Measurements from ENCODE around the gene SFRP2.

Gene SFRP2

DNA sequence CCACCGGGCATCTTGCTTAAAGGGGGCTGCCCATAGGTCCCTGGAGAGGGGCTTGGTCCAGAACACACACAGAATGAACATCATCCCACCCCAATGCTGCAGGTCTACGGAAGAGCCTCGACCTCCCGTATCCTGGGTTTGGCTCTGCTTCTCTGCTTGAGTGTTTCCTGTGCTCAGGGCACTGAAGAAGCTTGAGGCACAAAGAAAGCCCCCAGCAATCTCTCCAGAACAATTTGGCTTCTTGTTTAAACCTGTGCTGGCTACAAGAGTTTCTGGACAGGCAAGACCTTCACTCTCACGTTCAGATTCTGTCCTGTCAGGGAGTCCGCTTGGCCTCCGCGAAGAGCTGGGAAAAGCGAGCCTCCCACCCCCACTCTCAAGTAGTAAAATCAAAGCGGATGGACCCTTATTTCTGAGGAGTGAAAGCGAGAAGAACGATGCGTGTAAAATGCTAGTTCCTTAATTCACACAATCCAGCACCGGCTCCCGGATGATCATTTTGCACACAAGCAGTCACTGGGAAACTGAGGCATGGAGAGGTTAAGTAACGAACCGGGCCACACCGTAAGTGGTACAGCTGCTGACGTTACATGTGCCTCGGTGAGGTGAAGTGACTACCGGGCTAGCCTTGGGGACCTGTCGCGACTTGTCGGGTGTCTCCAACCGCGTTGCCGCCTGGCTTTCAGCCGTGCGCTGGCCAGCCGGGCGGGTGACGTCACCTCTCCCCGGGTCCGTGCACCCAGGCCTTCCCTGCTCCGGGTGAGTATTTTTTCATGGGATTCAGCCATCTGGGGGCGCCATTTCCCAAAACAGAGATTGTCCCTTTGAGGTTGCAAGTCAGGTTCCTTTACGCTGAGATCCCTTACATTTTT, 3.1 kb upstream of the SFRP2 start:
- peak overlapping the region in 1 of 2 experiments; percentile 69 for H2BK12ac ChIP-seq (ENCODE audit: low read length in 2 of 2)

GRCh38 chr4:153790962-153791551, 2.2 kb upstream of the SFRP2 start:
- Histone ChIP-seq H3K18ac (ENCODE audit: low read depth in 1 of 2, low read length in 2 of 2) (peak overlapping the region in 1 of 2 experiments; percentile 54), H2BK15ac (ENCODE audit: low read depth, poor library complexity, severe bottlenecking) (peak overlapping the region; percentile 92), H4K8ac (ENCODE audit: low read length) (no peak overlapping the region), H3K4ac (ENCODE audit: low read depth in 1 of 2, low read length in 2 of 2) (no peak overlapping the region), H2BK120ac (ENCODE audit: low read depth, low read length) (no peak overlapping the region), H3K27me3 (ENCODE audit: control insufficient read depth in 1 of 2, insufficient read depth in 1 of 2, low read length in 2 of 2) (peaks cover 53 to 79% of the 10 kb centered on the region in 2 experiments), H3K9me3 (ENCODE audit: control insufficient read depth, low read length) (no peaks in the 10 kb centered on the region), H3K9ac (ENCODE audit: low read length) (peak overlapping the region; percentile 77), H2AFZ (ENCODE audit: low read depth, low read length) (no peak overlapping the region), H3K36me3 (ENCODE audit: control insufficient read depth in 1 of 2, insufficient read depth in 2 of 2, low read depth in 1 of 2, low read length in 2 of 2) (peaks cover 0 to 3% of the 10 kb centered on the region in 2 experiments), H3K79me1 (replicated peaks; ENCODE audit: low read length, poor library complexity, severe bottlenecking) (no peaks in the 10 kb centered on the region), H3K4me1 (ENCODE audit: control insufficient read depth, insufficient read depth, low read depth, low read length) (peaks cover 26% of the 10 kb centered on the region), H2AK5ac (ENCODE audit: low read length, severe bottlenecking) (no peak overlapping the region), H3K23ac (ENCODE audit: low read length in 2 of 2) (no peak overlapping the region), H3K4me2 (ENCODE audit: low read length, poor library complexity, severe bottlenecking) (peak overlapping the region; percentile 54), H3K4me3 (ENCODE audit: insufficient read depth in 1 of 2, low read depth in 1 of 2, low read length in 2 of 2) (peak overlapping the region; percentile 25 to 65), H3K27ac (ENCODE audit: low read length, poor library complexity, severe bottlenecking) (no peak overlapping the region), H2BK12ac (ENCODE audit: low read length in 2 of 2) (peak overlapping the region in 1 of 2 experiments; percentile 8), H4K91ac (ENCODE audit: low read length) (peak overlapping the region; percentile 43), H2BK5ac (ENCODE audit: low read depth, low read length, poor library complexity, severe bottlenecking) (no peak overlapping the region), H3K14ac (ENCODE audit: low read length in 2 of 2) (peak overlapping the region in 1 of 2 experiments; percentile 4)
- peak; percentile 47 for DNase-seq
- 4% methylated on average over 51 of the region's 51 CpGs for whole genome bisulfite sequencing

More for the DNA sequence above, 3.1 kb upstream of the SFRP2 start:
- H3K4me3 ChIP-seq (ENCODE audit: insufficient read depth in 1 of 2, low read depth in 1 of 2, low read length in 2 of 2), result peak overlapping the region in 1 of 2 experiments; percentile 65
- H2BK15ac ChIP-seq (ENCODE audit: low read depth, poor library complexity, severe bottlenecking), result no peak overlapping the region
- H3K14ac ChIP-seq (ENCODE audit: low read length in 2 of 2), result no peak overlapping the region
- H3K4me2 ChIP-seq (ENCODE audit: low read length, poor library complexity, severe bottlenecking), result no peak overlapping the region
- H3K23ac ChIP-seq (ENCODE audit: low read length in 2 of 2), result peak overlapping the region in 1 of 2 experiments; percentile 46
- H2AFZ ChIP-seq (ENCODE audit: low read depth, low read length), result peak overlapping the region; percentile 6
- H3K27me3 ChIP-seq (ENCODE audit: control insufficient read depth in 1 of 2, insufficient read depth in 1 of 2, low read length in 2 of 2), result peaks cover 51 to 77% of the 10 kb centered on the region in 2 experiments
- H3K79me1 ChIP-seq (replicated peaks; ENCODE audit: low read length, poor library complexity, severe bottlenecking), result no peaks in the 10 kb centered on the region
- peak overlapping the region; percentile 77 for H3K9ac ChIP-seq (ENCODE audit: low read length)
- H2AK5ac ChIP-seq (ENCODE audit: low read length, severe bottlenecking), result no peak overlapping the region
- H3K36me3 ChIP-seq (ENCODE audit: control insufficient read depth in 1 of 2, insufficient read depth in 2 of 2, low read depth in 1 of 2, low read length in 2 of 2), result peaks cover 0 to 3% of the 10 kb centered on the region in 2 experiments
- H2BK120ac ChIP-seq (ENCODE audit: low read depth, low read length), result peak overlapping the region; percentile 84
- H3K18ac ChIP-seq (ENCODE audit: low read depth in 1 of 2, low read length in 2 of 2), result peak overlapping the region in 1 of 2 experiments; percentile 13
- H4K91ac ChIP-seq (ENCODE audit: low read length), result peak overlapping the region; percentile 35
- DNase-seq, result peak; percentile 82
- H3K27ac ChIP-seq (ENCODE audit: low read length, poor library complexity, severe bottlenecking), result no peak overlapping the region
- 9% methylated on average over 34 of the region's 37 CpGs for WGBS
- no peaks in the 10 kb centered on the region for H3K9me3 ChIP-seq (ENCODE audit: control insufficient read depth, low read length)
- H4K8ac ChIP-seq (ENCODE audit: low read length), result peak overlapping the region; percentile 43
- peaks cover 26% of the 10 kb centered on the region for H3K4me1 ChIP-seq (ENCODE audit: control insufficient read depth, insufficient read depth, low read depth, low read length)
- peak overlapping the region; percentile 13 to 61 for H3K4ac ChIP-seq (ENCODE audit: low read depth in 1 of 2, low read length in 2 of 2)
- H2BK5ac ChIP-seq (ENCODE audit: low read depth, low read length, poor library complexity, severe bottlenecking), result no peak overlapping the region

GRCh38 chr4:153790500-153790865, 1.6 kb upstream of the SFRP2 start:
- WGBS, result 21% methylated on average over 9 of the region's 10 CpGs
- DNase-seq, result no peak
- Histone ChIP-seq H3K9ac (ENCODE audit: low read length) (no peak overlapping the region), H3K9me3 (ENCODE audit: control insufficient read depth, low read length) (no peaks in the 10 kb centered on the region), H3K27ac (ENCODE audit: low read length, poor library complexity, severe bottlenecking) (no peak overlapping the region), H3K4me1 (ENCODE audit: control insufficient read depth, insufficient read depth, low read depth, low read length) (peaks cover 26% of the 10 kb centered on the region), H2BK15ac (ENCODE audit: low read depth, poor library complexity, severe bottlenecking) (no peak overlapping the region), H3K4me3 (ENCODE audit: insufficient read depth in 1 of 2, low read depth in 1 of 2, low read length in 2 of 2) (no peak overlapping the region), H3K4me2 (ENCODE audit: low read length, poor library complexity, severe bottlenecking) (no peak overlapping the region), H3K4ac (ENCODE audit: low read depth in 1 of 2, low read length in 2 of 2) (no peak overlapping the region), H4K91ac (ENCODE audit: low read length) (no peak overlapping the region), H4K8ac (ENCODE audit: low read length) (no peak overlapping the region), H3K79me1 (replicated peaks; ENCODE audit: low read length, poor library complexity, severe bottlenecking) (no peaks in the 10 kb centered on the region), H2BK5ac (ENCODE audit: low read depth, low read length, poor library complexity, severe bottlenecking) (no peak overlapping the region), H2BK120ac (ENCODE audit: low read depth, low read length) (no peak overlapping the region), H2AFZ (ENCODE audit: low read depth, low read length) (no peak overlapping the region), H3K14ac (ENCODE audit: low read length in 2 of 2) (no peak overlapping the region), H2BK12ac (ENCODE audit: low read length in 2 of 2) (peak overlapping the region in 1 of 2 experiments; percentile 28), H3K27me3 (ENCODE audit: control insufficient read depth in 1 of 2, insufficient read depth in 1 of 2, low read length in 2 of 2) (peaks cover 53 to 80% of the 10 kb centered on the region in 2 experiments), H2AK5ac (ENCODE audit: low read length, severe bottlenecking) (no peak overlapping the region), H3K36me3 (ENCODE audit: control insufficient read depth in 1 of 2, insufficient read depth in 2 of 2, low read depth in 1 of 2, low read length in 2 of 2) (peaks cover 0 to 3% of the 10 kb centered on the region in 2 experiments), H3K18ac (ENCODE audit: low read depth in 1 of 2, low read length in 2 of 2) (peak overlapping the region in 1 of 2 experiments; percentile 19), H3K23ac (ENCODE audit: low read length in 2 of 2) (no peak overlapping the region)

Data from mesenchymal stem cell (in vitro differentiated cells and primary cell).